Stimulated activated CD4-positive, alpha-beta T cell treated with anti-CD3 and anti-CD28 coated beads, Interleukin-12 subunit alpha, Interleukin-12 subunit beta, amount 100 ng/mL, for 4 hours (primary cell): ENCODE results near the gene ME3.

Source experiments
- DNase-seq: peaks from one replicate; pipeline ENCODE4 v3.0.0-alpha.2; 2020

ME3 gene

DNA sequence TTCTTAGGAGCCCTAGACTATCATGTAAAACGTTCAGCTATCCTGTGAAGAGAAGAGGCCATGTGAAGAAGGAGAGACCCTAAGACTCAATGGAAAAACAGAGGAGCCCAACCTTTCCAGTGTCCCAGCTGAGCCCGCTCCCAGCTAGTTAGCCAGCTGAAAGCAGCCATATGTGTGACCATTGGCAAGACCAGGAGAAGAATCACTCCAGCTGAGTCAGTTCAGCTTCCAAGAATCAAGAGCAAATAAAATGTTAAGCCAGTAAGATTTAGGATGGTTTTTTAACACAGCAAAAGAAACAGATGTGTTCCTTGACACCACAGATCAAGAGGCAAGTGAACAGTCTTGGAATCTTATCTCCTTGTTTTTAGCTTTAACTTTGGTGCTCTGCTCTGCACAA, 189.7 kb downstream of the ME3 start:
- no peak for DNase-seq

DNA sequence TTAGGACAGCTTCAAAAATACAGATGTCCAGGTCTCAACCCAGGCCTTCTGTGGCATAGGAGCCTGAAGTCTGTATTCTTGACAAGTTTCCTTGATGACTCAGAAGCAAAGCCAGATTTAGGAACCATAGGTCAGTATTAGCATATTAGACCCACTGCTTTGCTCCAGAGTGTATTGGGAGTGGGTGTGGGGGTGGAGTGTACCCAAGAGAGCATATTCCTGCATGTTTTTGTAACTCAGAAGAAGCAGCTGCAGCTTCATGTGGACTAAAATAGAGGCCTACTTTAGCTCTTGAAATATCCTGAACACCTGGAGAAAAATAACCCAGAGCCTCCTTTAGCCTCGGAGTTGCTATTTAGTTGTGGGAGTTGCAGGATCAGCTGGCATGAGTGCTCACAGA, 191.0 kb downstream of the ME3 start:
- DNase-seq = no peak

DNA sequence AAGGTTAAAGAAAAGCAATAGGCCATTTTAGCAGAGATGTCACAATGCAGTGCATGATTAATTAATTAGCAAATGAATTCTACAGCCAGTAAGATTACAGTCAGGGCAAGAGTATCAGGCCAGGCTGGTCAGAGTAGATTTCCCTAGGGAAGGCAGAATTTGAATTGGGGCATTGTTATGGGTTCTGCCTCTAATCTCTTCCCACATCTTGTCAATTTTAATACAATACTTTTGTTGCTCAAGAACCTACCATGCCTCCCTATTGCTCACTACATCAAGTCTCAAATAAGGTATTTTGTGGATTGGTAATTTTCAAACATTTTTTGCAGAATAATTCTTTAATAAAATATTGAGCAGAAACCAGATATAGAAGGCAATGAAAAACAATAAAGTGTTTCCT, 194.1 kb downstream of the ME3 start:
- no peak for DNase-seq

DNA sequence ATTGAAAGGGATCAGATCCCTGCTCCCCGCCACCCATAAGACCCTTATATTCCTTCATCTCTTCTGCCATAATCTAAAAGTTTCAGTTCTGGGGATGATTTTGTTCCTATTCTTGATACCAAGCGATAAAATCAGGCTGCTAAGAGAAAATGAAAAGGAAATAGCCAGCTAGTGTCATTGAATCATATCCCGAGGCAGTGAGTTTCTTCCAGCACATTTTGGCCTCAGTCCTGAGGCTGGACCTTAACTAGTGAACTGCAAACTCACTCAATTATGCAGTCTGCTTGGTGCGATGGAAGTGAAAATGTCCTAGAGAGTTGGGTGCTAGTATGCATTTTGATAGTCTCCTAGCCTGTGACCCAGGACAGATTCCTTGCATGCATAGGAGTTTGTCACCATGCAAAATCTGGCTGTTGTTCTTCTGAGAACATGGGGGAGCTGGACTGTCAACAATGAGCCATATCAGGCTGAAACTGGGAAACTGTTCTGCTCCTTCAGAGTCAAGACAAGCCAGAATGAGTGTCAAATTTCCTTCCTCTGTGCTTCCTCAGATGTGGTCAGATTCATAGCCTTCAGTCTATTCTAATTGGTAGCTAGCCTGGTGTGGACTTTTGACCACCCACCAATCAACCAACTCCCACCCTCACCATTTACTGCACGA, 194.8 kb downstream of the ME3 start:
- no peak for DNase-seq

GRCh38 chr11:86476109-86476861, 196.1 kb downstream of the ME3 start:
- DNase-seq = no peak

- DNase-seq = no peak
These were observed 197.4 kb downstream of the ME3 start for GRCh38 chr11:86475027-86475426.

- DNase-seq = no peak
These were observed 198.2 kb downstream of the ME3 start for GRCh38 chr11:86473991-86474833.

- DNase-seq = no peak
These were observed 202.7 kb downstream of the ME3 start for GRCh38 chr11:86469491-86470388.

DNA sequence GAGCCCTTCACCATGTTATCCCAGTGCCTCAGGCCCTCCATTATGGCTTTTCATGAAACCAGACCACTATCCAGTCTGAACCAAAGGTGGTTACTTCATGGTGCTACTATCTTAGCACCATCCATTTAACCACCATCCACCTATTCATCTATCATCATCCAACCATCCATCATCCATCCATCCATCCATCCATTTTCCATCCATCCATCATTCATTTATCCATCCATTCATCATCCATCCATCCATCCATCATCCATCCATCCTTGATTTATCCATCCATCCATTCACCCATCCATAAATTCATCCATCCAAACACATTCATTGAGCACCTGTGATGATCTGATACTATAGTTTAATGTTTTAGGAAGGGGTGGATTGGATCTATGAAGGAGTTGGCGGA, 204.2 kb downstream of the ME3 start:
- no peak for DNase-seq

DNA sequence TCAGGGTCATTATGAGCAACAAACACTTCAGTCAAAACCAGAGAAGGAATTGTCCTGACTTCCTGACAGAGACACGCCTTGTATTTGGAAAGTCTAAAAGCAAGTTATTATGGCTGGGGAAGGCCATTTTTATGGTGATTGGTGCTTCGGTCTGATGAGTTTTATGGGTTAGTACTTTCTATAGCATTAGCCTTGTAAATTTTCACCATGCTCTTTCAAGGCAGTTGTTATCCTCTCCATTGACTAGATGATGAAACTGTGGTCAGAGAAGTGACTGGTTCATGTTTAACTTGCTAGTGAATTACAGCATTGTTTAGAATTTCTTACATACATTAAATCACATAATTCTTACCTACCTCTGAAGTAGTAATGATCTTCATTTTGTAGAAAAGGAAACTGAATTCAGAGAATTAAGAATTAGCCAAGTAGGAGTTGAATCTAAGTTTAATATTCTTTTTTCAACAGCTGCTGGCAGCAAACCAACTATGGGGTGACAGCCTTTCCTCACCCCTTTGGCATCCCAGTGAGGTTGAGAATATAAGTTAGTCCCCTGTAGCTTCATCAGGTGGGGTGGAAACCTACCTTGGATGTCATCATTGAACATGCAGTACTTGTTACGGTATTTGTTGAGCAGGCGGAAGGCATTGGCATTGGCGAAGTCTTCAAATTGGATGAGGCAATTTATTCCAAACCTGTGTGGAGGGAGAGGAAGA, 207.8 kb downstream of the ME3 start:
- DNase-seq = no peak

GRCh38 chr11:86463955-86464354, 208.5 kb downstream of the ME3 start:
- DNase-seq = no peak

GRCh38 chr11:86463120-86463519, 209.3 kb downstream of the ME3 start:
- no peak for DNase-seq

GRCh38 chr11:86461892-86462291, 210.5 kb downstream of the ME3 start:
- DNase-seq = no peak

DNA sequence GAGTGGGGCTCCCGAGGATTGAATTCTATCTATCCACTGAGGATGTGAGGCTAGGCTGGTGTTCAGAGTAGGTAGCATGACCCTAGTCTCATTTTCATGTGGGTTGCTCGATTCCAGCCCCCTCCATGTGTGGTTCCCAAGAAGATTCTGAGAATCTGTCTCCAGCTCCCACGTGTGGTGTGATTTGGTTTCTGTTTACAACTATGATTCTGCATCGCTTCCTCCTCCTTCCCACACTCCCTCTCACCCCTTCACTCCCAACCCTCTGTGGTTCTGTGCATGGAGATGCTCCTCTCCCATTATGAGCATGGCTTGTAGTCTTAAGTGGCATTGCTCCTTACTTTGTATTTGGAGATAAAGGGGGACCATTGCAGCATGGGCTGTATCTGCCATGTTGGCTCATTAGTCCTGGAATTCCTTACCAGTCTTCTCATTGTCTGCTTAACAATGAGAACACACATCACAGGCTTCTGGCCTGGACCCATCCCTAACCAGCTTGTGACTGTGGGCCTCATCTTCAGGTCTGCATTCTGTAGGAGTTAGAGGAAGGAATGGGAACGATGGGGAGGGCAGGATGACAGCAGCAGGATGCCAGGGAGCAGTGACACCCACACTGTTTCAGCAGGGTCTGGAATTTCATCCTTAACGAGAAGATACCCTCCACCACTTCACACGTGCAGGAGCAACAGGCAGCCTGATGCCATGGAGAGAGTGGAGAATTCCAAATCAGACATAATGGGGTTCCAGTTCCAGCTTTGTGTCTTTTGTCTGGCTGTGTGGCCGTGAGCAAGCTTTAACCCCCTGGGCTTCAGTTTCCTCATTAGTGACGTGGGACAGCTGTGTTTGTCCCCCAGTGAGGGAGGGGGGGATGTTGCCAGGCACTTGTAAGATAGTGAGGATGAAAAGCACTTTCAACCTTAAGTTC, 211.7 kb downstream of the ME3 start:
- DNase-seq = no peak

- DNase-seq = no peak
These were observed 212.5 kb downstream of the ME3 start for GRCh38 chr11:86459682-86460460.

DNA sequence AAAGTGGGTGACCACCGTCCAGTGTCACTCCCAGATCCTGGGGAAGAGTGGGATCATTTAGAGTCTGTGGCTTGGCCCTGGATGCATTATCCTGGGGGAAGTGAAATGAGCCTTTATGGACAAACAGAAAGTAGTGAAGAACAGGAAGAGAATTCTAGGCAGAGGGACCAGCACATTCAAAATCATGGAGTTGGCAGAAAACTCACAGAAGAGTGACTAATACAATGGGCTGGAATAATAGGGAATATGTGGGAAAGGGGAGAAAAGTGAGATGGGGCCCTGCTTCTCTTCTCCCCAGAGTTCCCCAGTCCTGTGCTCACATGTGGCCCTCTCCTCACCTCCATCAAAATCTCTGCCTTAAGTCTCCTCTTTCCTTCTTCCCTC, 213.4 kb downstream of the ME3 start:
- no peak for DNase-seq

- DNase-seq = no peak
These were observed 214.0 kb downstream of the ME3 start for GRCh38 chr11:86458294-86459001.

DNA sequence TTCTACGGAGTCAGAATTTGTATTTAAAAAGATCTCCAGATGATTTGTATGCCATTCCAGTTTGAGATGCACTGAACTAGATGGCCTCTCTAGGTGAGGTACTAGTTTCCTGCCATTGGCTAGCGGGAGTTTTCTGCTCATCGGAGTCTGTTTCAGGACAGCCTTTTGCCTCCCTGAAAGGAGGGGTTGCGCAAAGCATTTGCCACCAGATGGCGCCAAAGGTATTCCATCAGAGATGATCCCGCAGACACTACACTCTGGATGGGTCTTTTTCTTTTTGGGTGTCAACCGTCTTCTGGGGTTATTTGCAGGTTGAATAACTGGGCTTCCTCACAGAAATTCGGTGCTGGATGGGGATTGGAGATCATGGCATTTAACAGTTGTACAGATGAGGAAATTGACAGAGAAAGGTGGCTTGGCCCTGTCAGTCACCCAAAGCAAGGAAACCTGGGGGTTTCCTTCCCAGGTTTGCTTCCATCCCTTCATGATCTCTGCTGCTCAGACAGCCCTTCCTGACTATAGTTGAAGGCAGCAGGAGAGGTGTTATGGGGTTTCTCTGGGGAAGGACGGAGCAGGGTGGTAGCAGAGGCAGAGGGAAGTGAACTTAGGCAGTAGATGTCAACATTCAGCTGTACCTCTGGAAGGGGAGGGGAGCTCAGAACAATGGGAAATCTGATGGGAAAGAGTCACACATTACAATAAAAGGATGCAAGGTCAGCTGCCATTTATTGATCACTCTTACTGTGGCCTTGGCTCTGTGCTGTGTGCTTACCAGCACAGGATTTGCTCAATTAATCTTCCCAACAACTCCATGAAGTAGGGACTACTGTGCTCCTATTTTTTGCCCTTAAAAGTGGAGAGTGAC, 216.1 kb downstream of the ME3 start:
- peak; percentile 80 for DNase-seq
